Tibial nerve (tissue), 3 donors: ENCODE measurements around the gene TSHZ2.

Source experiments
- POLR2A ChIP-seq, 2 donors: fragments of 450-650 bp; IDR thresholded peaks; one replicate each; pipeline ENCODE4 v1.6.1; 2017; ENCODE audit warnings: antibody characterized with exemption in 2 of 2, mild to moderate bottlenecking in 2 of 2, moderate library complexity in 2 of 2
- TF ChIP-seq, protein P1 (sequence below), 5 experiments: fragments of 200-600 bp in 3 of 5; fragments of 450-650 bp in 2 of 5; sonication (generic) in 3 of 5; IDR thresholded peaks; one replicate each; pipeline ENCODE4 v1.5.1; 2016 to 2019; ENCODE audit warnings: antibody characterized with exemption in 5 of 5, mild to moderate bottlenecking in 3 of 5, moderate library complexity in 2 of 5

DNA sequence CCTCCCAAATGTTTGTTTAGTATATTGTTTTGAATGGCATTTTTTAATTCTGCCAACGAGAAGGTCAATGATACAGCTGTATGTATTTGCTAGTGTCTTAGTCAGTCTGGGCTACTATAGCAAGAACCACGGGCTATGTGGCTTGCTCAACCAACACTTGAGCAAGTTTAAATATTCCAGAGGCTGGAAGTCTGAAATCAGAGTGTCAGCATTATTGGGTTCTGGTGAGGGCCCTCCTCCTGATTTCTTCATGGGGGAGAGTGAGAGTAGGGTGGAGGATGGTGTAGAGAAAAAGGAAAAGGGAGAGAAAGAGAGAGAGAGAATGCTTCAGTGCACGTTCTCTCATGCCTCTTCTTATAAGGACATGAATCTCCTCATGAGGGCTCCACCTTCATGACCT lies 144.6 kb downstream of the TSHZ2 start:
- TF ChIP-seq, protein P1, sequence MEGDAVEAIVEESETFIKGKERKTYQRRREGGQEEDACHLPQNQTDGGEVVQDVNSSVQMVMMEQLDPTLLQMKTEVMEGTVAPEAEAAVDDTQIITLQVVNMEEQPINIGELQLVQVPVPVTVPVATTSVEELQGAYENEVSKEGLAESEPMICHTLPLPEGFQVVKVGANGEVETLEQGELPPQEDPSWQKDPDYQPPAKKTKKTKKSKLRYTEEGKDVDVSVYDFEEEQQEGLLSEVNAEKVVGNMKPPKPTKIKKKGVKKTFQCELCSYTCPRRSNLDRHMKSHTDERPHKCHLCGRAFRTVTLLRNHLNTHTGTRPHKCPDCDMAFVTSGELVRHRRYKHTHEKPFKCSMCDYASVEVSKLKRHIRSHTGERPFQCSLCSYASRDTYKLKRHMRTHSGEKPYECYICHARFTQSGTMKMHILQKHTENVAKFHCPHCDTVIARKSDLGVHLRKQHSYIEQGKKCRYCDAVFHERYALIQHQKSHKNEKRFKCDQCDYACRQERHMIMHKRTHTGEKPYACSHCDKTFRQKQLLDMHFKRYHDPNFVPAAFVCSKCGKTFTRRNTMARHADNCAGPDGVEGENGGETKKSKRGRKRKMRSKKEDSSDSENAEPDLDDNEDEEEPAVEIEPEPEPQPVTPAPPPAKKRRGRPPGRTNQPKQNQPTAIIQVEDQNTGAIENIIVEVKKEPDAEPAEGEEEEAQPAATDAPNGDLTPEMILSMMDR (IDR thresholded peaks at IDR 0.05), result no peak
- TF ChIP-seq POLR2A (IDR thresholded peaks at IDR 0.05), result no peak
